Breast epithelium (tissue), 4 donors: ENCODE measurements around the gene PPFIA2. TPM values are rescaled to one million over a fixed set of nuclear protein-coding genes. Genes with fewer than 3 reads are reported as not detected.

Experiments
- DNase-seq, 2 donors: peaks; one replicate each; pipeline ENCODE4 v3.0.0-alpha.2; 2019; ENCODE audit warnings: low spot score in 2 of 2
- H3K27ac ChIP-seq, 2 donors: fragments of 200-600 bp; sonication (generic) in 1 of 2; one replicate each; pipeline ENCODE4 v1.5.1; 2016 to 2019; ENCODE audit warnings: mild to moderate bottlenecking in 1 of 2
- H3K27me3 ChIP-seq, 2 donors: fragments of 200-600 bp; sonication (generic) in 1 of 2; one replicate each; pipeline versions ENCODE4 v1.5.1 to v1.6.0; 2017 to 2019; ENCODE audit warnings: control low read depth in 1 of 2, mild to moderate bottlenecking in 1 of 2
- H3K36me3 ChIP-seq: fragments of 200-600 bp; one replicate; pipeline ENCODE4 v1.5.1; 2019
- H3K4me1 ChIP-seq, 2 donors: fragments of 200-600 bp; sonication (generic); one replicate each; pipeline ENCODE4 v1.5.1; 2016 to 2019; ENCODE audit warnings: control low read depth in 1 of 2
- H3K4me3 ChIP-seq, 3 donors: fragments of 200-600 bp; sonication (generic); 1 replicate in 2 of 3; 2 replicates in 1 of 3; pipeline ENCODE4 v1.5.1; 2016 to 2019; ENCODE audit warnings: mild to moderate bottlenecking in 3 of 3, moderate library complexity in 2 of 3
- H3K9me3 ChIP-seq, 2 donors: fragments of 200-600 bp; sonication (generic) in 1 of 2; one replicate each; pipeline ENCODE4 v1.5.1; 2016 to 2019; ENCODE audit warnings: control low read depth in 1 of 2
- CTCF ChIP-seq, 3 donors: fragments of 450-650 bp; IDR thresholded peaks; one replicate each; pipeline ENCODE4 v1.5.1; 2016 to 2017; ENCODE audit warnings: antibody characterized with exemption in 3 of 3, mild to moderate bottlenecking in 3 of 3, moderate library complexity in 3 of 3
- POLR2A ChIP-seq: fragments of 450-650 bp; IDR thresholded peaks from one replicate; pipeline ENCODE4 v1.6.1; 2016; ENCODE audit warnings: antibody characterized with exemption, mild to moderate bottlenecking, moderate library complexity
- POLR2AphosphoS5 ChIP-seq, 3 donors: sonication (generic); formaldehyde crosslinking; IDR thresholded peaks; one replicate each; pipeline ENCODE4 v1.6.1; 2017; ENCODE audit warnings: antibody characterized with exemption in 3 of 3
- intact Hi-C: fragments of 100-400 bp; cut with DNase I; formaldehyde crosslinking; loops from one replicate; pipeline ENCODE4 v1.15.1; 2023; ENCODE audit warnings: low total_unique reads
- total RNA-seq, 3 donors: library from RNA; depleted of rRNA; stranded (reverse); fragments of >200 nt; gene quantifications; one replicate each; pipeline ENCODE4 v1.1.0, GENCODE V29; 2016

Gene PPFIA2
- total RNA-seq, 3 donors from 2014 or later: 0.44 to 3.8 (median 0.98) TPM

DNA sequence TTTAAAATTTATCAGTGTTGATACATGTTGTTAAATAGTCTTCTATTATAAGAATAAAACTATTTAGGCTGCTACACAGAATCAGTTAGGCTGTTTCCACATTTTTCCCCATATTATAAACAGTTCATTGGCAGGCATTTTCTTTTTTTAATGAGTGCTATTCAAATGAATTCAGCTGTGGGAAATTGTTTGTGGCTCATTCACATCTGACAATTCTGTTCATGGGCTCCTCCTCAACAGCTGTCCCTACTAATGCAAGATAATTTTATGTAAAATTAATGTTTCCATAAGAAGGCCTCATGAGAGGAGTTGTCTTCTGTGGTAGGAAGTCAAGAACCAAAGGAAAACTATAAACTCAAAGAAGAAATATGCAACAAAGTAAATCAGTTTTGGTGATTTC, 218.0 kb downstream of the PPFIA2 start:
- Histone ChIP-seq H3K27ac (no peak overlapping the region), H3K4me3 (no peak overlapping the region), H3K27me3 (no peaks in the 10 kb centered on the region), H3K9me3 (no peaks in the 10 kb centered on the region), H3K36me3 (no peaks in the 10 kb centered on the region), H3K4me1 (no peaks in the 10 kb centered on the region)
- no peak for DNase-seq
- TF ChIP-seq POLR2A (no peak), CTCF (IDR thresholded peaks at IDR 0.05) (no peak), POLR2AphosphoS5 (IDR thresholded peaks at IDR 0.05) (no peak)
- intact Hi-C loops: loop anchor here (5.0 kb wide), 1 partner anchor 436 kb away; no protein-coding TSS in a partner anchor

DNA sequence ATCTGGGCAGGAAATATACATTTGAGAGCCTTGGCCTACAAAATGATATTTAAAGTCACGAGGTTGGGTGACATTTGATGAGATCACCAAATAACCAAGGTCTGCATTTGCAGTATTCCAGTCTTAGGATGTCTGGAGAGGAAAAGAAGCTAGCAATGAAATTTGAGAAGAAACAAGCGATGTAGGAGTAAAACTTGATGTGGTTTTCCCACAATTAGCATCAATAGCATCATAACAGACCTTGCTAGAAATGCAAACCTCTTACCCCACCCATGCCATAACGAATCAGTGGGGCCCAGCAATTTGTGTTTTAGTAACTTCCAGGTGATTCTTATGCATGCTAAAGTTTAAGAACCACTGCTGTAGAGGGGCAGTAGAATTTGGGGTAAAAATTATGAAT, 219.9 kb downstream of the PPFIA2 start:
- H3K9me3 ChIP-seq: no peaks in the 10 kb centered on the region
- intact Hi-C loops: no loop called here
- H3K36me3 ChIP-seq: no peaks in the 10 kb centered on the region
- DNase-seq: no peak
- H3K27me3 ChIP-seq: no peaks in the 10 kb centered on the region
- TF ChIP-seq POLR2A (no peak), POLR2AphosphoS5 (IDR thresholded peaks at IDR 0.05) (no peak), CTCF (IDR thresholded peaks at IDR 0.05) (no peak)
- no peak overlapping the region for H3K27ac ChIP-seq
- no peak overlapping the region for H3K4me3 ChIP-seq
- H3K4me1 ChIP-seq: no peaks in the 10 kb centered on the region

- DNase-seq: no peak
- no peaks in the 10 kb centered on the region for H3K4me1 ChIP-seq
- no peaks in the 10 kb centered on the region for H3K9me3 ChIP-seq
- no peaks in the 10 kb centered on the region for H3K36me3 ChIP-seq
- H3K4me3 ChIP-seq: no peak overlapping the region
- intact Hi-C loops: no loop called here
- H3K27ac ChIP-seq: no peak overlapping the region
- H3K27me3 ChIP-seq: no peaks in the 10 kb centered on the region
- TF ChIP-seq CTCF (IDR thresholded peaks at IDR 0.05) (no peak), POLR2AphosphoS5 (IDR thresholded peaks at IDR 0.05) (no peak), POLR2A (no peak)
Observed at GRCh38 chr12:81533054-81533453, 226.1 kb downstream of the PPFIA2 start.

DNA sequence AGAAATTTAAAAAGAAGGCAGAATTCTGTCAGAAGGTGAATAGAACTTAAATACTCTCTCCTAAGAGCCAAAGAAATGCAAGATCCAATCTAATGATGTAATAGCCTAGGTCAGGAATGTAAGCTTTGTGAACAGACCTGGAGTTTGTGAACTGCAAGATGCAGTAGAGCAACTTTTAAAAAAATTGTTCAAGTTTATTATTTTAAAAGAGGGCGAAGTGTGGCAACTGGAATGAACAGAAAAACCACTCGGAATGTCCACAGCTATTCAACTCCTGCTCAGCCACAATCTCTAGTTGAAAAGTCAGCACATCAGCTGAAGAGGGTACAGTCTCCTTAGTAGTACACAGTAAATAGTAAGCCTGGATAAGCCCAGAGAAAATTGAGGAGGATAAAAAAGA, 228.8 kb downstream of the PPFIA2 start:
- Histone ChIP-seq H3K27ac (no peak overlapping the region), H3K4me3 (no peak overlapping the region), H3K36me3 (no peaks in the 10 kb centered on the region), H3K27me3 (no peaks in the 10 kb centered on the region), H3K9me3 (no peaks in the 10 kb centered on the region), H3K4me1 (no peaks in the 10 kb centered on the region)
- intact Hi-C loops: no loop called here
- no peak for DNase-seq
- TF ChIP-seq POLR2A (no peak), POLR2AphosphoS5 (IDR thresholded peaks at IDR 0.05) (no peak), CTCF (IDR thresholded peaks at IDR 0.05) (no peak)

GRCh38 chr12:81520064-81520945, 238.8 kb downstream of the PPFIA2 start:
- Histone ChIP-seq H3K27ac (no peak overlapping the region), H3K36me3 (no peaks in the 10 kb centered on the region), H3K4me3 (peak overlapping the region in 2 of 3 donors; percentile 35 to 46), H3K9me3 (no peaks in the 10 kb centered on the region), H3K27me3 (no peaks in the 10 kb centered on the region), H3K4me1 (no peaks in the 10 kb centered on the region)
- DNase-seq: no peak
- TF ChIP-seq POLR2A (no peak), POLR2AphosphoS5 (IDR thresholded peaks at IDR 0.05) (no peak), CTCF (IDR thresholded peaks at IDR 0.05) (no peak)
- intact Hi-C loops: no loop called here
